ENCODE measurements around the gene DCXR. TPM values are rescaled to one million over a fixed set of nuclear protein-coding genes. Genes with fewer than 3 reads are reported as not detected.

The DCXR gene
- total and polyA plus RNA-seq, 2 of the 13 experiments (the other 11 are each of a cell fraction or from before 2014, with no cell fraction given): 287 to 311 TPM

DNA sequence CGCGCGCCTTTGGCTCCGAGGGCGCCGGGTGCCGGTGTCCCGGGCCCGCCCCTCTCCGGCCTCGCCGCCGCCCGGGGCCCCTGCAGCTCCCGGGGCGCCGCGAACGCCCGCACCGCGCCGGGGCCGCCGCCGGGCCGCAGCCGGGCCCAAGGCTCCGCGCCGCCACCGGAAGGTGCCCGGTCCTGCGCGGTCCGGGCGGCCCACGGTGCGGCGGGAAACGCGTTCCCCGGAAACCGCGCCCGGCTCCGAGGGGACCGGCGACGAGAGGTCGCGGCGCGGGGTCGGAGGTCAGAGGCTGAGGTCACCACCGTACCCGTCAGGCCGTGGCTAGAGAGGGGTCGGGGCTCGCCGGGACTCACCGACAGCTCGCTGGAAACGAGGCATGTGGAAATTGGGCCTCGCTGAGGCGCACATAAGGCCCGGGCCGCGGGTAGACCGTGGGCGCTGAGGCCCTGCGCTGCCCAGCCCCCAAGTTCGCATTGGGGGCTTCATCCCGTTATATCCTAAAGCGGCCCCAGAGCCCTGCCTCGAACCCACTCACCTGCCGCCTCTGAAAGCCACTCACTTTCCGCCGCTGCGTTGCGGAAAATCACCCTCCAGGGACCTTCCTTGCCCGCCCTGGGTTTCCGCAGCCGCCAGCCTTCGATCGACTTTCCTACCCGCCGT is 28.3 kb upstream of the DCXR start, which contains the start of gene DUS1L (continued):
- TF ChIP-seq NPAS2 (CRISPR knock-in tag; IDR thresholded peaks at IDR 0.05; ENCODE audit: borderline replicate concordance): 0 out of 2 replicates have a peak, but pooled peaks have one; percentile 12
- TF ChIP-seq SNAPC5 (CRISPR knock-in tag; IDR thresholded peaks at IDR 0.05; ENCODE audit: borderline replicate concordance): peak; percentile 54; the same call in 1 of the 2 replicates
- peak; percentile 87; the same call in 1 of the 2 replicates for TF ChIP-seq NFKBIZ (CRISPR knock-in tag; IDR thresholded peaks at IDR 0.05)
- no peak for TF ChIP-seq IKZF1 (IDR thresholded peaks at IDR 0.05)
- peak; percentile 22 for TF ChIP-seq ZNF407 (CRISPR knock-in tag; IDR thresholded peaks at IDR 0.05; ENCODE audit: not compliant biosample characterization)
- TF ChIP-seq ZBTB42 (CRISPR knock-in tag; IDR thresholded peaks at IDR 0.05): 0 out of 2 replicates have a peak, but pooled peaks have one; percentile 73
- TF ChIP-seq ZNF572 (CRISPR knock-in tag; IDR thresholded peaks at IDR 0.05): peak; percentile 22; the same call in 1 of the 2 replicates
- TF ChIP-seq ZNF567 (CRISPR knock-in tag; IDR thresholded peaks at IDR 0.05; ENCODE audit: borderline replicate concordance): peak; percentile 89; the same call in 1 of the 2 replicates
- no peak for TF ChIP-seq HMG20A (CRISPR knock-in tag; IDR thresholded peaks at IDR 0.05; ENCODE audit: borderline replicate concordance)
- TF ChIP-seq SMARCE1 (IDR thresholded peaks at IDR 0.05; ENCODE audit: borderline replicate concordance): no peak
- TF ChIP-seq, protein P1, sequence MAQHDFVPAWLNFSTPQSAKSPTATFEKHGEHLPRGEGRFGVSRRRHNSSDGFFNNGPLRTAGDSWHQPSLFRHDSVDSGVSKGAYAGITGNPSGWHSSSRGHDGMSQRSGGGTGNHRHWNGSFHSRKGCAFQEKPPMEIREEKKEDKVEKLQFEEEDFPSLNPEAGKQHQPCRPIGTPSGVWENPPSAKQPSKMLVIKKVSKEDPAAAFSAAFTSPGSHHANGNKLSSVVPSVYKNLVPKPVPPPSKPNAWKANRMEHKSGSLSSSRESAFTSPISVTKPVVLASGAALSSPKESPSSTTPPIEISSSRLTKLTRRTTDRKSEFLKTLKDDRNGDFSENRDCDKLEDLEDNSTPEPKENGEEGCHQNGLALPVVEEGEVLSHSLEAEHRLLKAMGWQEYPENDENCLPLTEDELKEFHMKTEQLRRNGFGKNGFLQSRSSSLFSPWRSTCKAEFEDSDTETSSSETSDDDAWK (CRISPR knock-in tag; IDR thresholded peaks at IDR 0.05): no peak
- no peak for TF ChIP-seq ZFAT (CRISPR knock-in tag; conservative IDR thresholded peaks at IDR 0.05)
- TF ChIP-seq ELF1 (CRISPR knock-in tag; IDR thresholded peaks at IDR 0.05): peak; percentile 35; the same call in 1 of the 2 replicates
- TF ChIP-seq CBX1 (IDR thresholded peaks at IDR 0.05; ENCODE audit: low read depth): peak; percentile 97
- 0 out of 2 replicates have a peak, but pooled peaks have one; percentile 27 for TF ChIP-seq NFE2 (CRISPR knock-in tag; IDR thresholded peaks at IDR 0.05)
- TF ChIP-seq GMEB2 (CRISPR knock-in tag; IDR thresholded peaks at IDR 0.05; ENCODE audit: low read depth): peak; percentile 68; the same call in 1 of the 2 replicates
- TF ChIP-seq FOXO4 (CRISPR knock-in tag; conservative IDR thresholded peaks at IDR 0.05): 0 out of 2 replicates have a peak, but pooled peaks have one; percentile 90
